CD4-positive, CD25-positive, alpha-beta regulatory T cell (primary cell): ENCODE measurements around the gene STRA8. TPM values are rescaled to one million over a fixed set of nuclear protein-coding genes. Genes with fewer than 3 reads are reported as not detected.
"Not testable (repeated sequence)": the region's sequence is repeated elsewhere in the genome, so short reads cannot be mapped to it uniquely, and the experiment has no call there.

Source experiments
- ATAC-seq, 2 donors: fragments of 150-1000 bp; cut with Tn5 transposase; one replicate each; pipeline ENCODE4 v1.10.0; 2021; ENCODE audit warnings: low read depth in 2 of 2, moderate number of reproducible peaks in 2 of 2, moderate library complexity in 1 of 2
- DNase-seq, 3 donors: peaks; one replicate each; pipeline versions ENCODE4 v3.0.0 to v3.0.0-alpha.2; 2012 to 2022; ENCODE audit warnings: mixed read lengths in 1 of 3
- H3K27ac ChIP-seq: one replicate; pipeline ENCODE4 v1.7.0; 2013; ENCODE audit warnings: mild to moderate bottlenecking, low read length; ENCODE audit not compliant: insufficient read depth, poor library complexity, severe bottlenecking
- H3K27me3 ChIP-seq: one replicate; pipeline ENCODE4 v1.7.0; 2013; ENCODE audit warnings: low read length; ENCODE audit not compliant: control insufficient read depth, insufficient read depth
- H3K36me3 ChIP-seq: one replicate; pipeline ENCODE4 v1.7.0; 2013; ENCODE audit warnings: mild to moderate bottlenecking, low read length, moderate library complexity; ENCODE audit not compliant: control insufficient read depth, insufficient read depth
- H3K4me1 ChIP-seq: 2 replicates; pipeline ENCODE4 v1.7.0; 2013; ENCODE audit warnings: mild to moderate bottlenecking, low read length; ENCODE audit not compliant: insufficient read depth, control insufficient read depth, poor library complexity, severe bottlenecking
- H3K4me3 ChIP-seq: one replicate; pipeline ENCODE4 v1.7.0; 2013; ENCODE audit warnings: low read depth, mild to moderate bottlenecking, low read length, moderate library complexity
- H3K9me3 ChIP-seq, 2 experiments: 1 replicate in 1 of 2; 2 replicates in 1 of 2; pipeline ENCODE4 v1.7.0; 2013; ENCODE audit warnings: low read length in 2 of 2, mild to moderate bottlenecking in 1 of 2, moderate library complexity in 1 of 2; ENCODE audit not compliant: control insufficient read depth in 2 of 2
- H3K27ac Mint-ChIP-seq, 3 donors: one replicate each; pipeline ENCODE4 v1.8.0; 2020 to 2022; ENCODE audit warnings: mild to moderate bottlenecking in 3 of 3, mixed read lengths in 3 of 3, moderate library complexity in 2 of 3
- H3K27me3 Mint-ChIP-seq: one replicate; pipeline ENCODE4 v1.8.0; 2022; ENCODE audit warnings: mild to moderate bottlenecking, mixed read lengths
- H3K36me3 Mint-ChIP-seq: one replicate; pipeline ENCODE4 v1.8.0; 2020; ENCODE audit warnings: mixed read lengths
- H3K4me1 Mint-ChIP-seq, 4 donors: one replicate each; pipeline ENCODE4 v1.8.0; 2020 to 2022; ENCODE audit warnings: mixed read lengths in 4 of 4, mild to moderate bottlenecking in 1 of 4
- H3K4me3 Mint-ChIP-seq, 4 donors: one replicate each; pipeline ENCODE4 v1.8.0; 2020 to 2022; ENCODE audit warnings: mild to moderate bottlenecking in 4 of 4, mixed read lengths in 4 of 4, moderate library complexity in 3 of 4
- H3K9me3 Mint-ChIP-seq, 7 donors: one replicate each; pipeline ENCODE4 v1.8.0; 2020 to 2022; ENCODE audit warnings: mixed read lengths in 7 of 7, mild to moderate bottlenecking in 3 of 7, moderate library complexity in 2 of 7
- polyA plus RNA-seq, 4 donors: library from polyadenylated mRNA; unstranded; fragments of 300-500 nt; fragmentation: Illumina TruSeq; gene quantifications; one replicate each; pipeline ENCODE4 v1.2.3, GENCODE V29; 2021
- total RNA-seq: library from RNA; stranded (reverse); gene quantifications from one replicate; pipeline ENCODE4 v1.2.3, GENCODE V29; 2022

The STRA8 gene
- total and polyA plus RNA-seq, 5 donors from 2014 or later, result not detected

DNA sequence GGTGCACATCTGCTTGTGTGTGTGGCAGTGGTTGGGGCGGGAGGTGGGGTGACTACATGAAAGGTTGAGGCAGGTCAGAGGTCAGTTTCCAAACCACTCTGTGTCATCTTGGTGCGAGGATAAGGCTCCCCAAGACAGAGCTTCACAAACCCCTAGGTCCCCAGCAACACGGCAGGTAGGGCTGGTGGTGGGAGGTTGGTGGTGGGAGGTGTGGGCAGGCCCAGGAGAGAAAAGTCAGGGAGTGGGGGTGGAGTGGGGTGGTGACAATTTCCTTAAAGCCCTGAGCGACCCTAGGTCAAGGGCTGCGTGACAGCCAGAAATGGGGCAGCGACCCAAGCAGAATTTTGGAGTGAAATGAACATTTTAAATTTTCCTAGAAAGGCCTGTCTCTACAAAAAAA, 1.6 kb upstream of the STRA8 start:
- Histone ChIP-seq H3K4me1 (no peaks in the 10 kb centered on the region), H3K36me3 (no peaks in the 10 kb centered on the region), H3K9me3 (no peaks in the 10 kb centered on the region), H3K27ac (no peak overlapping the region), H3K4me3 (no peak overlapping the region), H3K27me3 (no peaks in the 10 kb centered on the region)
- Mint-ChIP-seq H3K36me3 (no peaks in the 10 kb centered on the region), H3K9me3 (peaks cover 0 to 3% (median 0%) of the 10 kb centered on the region in 7 donors), H3K27me3 (peaks cover 16% of the 10 kb centered on the region), H3K4me3 (no peak overlapping the region), H3K27ac (no peak overlapping the region), H3K4me1 (peaks cover 0 to 10% (median 2%) of the 10 kb centered on the region in 4 donors)
- DNase-seq, result no peak
- no peak for ATAC-seq

DNA sequence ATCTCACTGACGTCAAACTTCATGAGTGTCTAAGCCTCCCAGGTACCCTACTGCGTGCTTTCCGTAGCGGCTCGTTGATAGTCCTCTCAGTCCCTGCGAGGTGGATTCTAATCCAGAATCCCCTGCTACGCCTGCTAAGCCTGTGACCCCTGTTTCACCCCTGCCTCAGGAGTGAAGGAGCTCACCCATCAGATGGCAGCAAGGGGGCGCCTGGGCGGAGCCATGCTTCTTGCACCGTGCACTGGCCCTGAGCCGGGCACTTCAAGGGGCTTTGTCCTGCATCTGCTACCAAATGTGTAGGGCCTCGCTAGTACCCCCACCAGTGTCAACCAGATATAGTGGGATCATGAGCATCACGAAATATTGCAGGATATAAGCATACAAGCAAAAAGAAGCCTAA, 918 bp upstream of the STRA8 start:
- Histone ChIP-seq H3K9me3 (no peaks in the 10 kb centered on the region), H3K27ac (no peak overlapping the region), H3K4me1 (no peaks in the 10 kb centered on the region), H3K27me3 (no peaks in the 10 kb centered on the region), H3K36me3 (no peaks in the 10 kb centered on the region), H3K4me3 (no peak overlapping the region)
- Mint-ChIP-seq H3K4me3 (no peak overlapping the region), H3K27ac (no peak overlapping the region), H3K36me3 (no peaks in the 10 kb centered on the region), H3K9me3 (peaks cover 0 to 3% (median 0%) of the 10 kb centered on the region in 7 donors), H3K4me1 (peaks cover 0 to 12% (median 2%) of the 10 kb centered on the region in 4 donors), H3K27me3 (peaks cover 20% of the 10 kb centered on the region)
- ATAC-seq (no peak), DNase-seq (no peak)

DNA sequence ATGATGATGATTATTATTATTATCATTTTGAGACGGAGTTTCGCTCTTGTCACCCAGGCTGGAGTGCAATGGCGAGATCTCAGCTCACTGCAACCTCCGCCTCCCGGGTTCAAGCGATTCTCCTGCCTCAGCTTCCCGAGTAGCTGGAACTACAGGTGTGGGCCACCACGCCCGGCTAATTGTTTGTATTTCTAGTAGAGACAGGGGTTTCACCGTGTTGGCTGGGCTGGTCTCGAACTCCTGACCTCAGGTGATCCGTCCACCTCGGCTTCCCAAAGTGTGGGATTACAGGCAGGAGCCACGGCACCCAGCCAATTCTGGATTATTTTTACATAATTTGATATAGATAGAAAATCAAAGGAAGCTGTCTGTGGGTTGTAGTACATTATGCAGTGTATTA, 457 bp downstream of the STRA8 start:
- not testable (repeated sequence) for H3K4me3 Mint-ChIP-seq, H3K27ac ChIP-seq, DNase-seq, H3K27ac Mint-ChIP-seq, H3K27me3 ChIP-seq, H3K36me3 ChIP-seq, H3K9me3 ChIP-seq, ATAC-seq, H3K9me3 Mint-ChIP-seq, H3K4me1 ChIP-seq, H3K4me3 ChIP-seq, H3K36me3 Mint-ChIP-seq
- Mint-ChIP-seq H3K4me1 (peaks cover 0 to 12% (median 2%) of the 10 kb centered on the region in 4 donors), H3K27me3 (peaks cover 14% of the 10 kb centered on the region)

DNA sequence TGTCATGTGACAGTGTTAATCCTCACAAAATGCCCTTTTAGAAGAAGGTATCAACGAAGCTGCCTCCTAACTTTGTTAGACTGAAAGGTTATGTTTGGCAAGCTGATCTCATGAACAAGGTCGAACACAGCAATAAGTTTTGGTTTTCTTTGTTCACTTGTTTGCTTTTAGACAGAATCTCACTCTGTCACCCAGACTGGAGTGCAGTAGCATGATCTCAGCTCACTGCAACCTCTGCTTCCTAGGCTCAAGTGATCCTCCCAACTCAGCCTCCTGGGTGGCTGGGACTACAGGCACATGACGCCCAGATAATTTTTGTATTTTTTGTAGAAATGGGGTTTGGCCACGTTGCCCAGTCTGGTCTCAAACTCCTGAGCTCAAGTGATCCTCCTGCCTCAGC, 1.1 kb downstream of the STRA8 start:
- no peaks in the 10 kb centered on the region for H3K36me3 Mint-ChIP-seq
- Histone ChIP-seq H3K9me3 (no peaks in the 10 kb centered on the region), H3K27ac (no peak overlapping the region), H3K36me3 (no peaks in the 10 kb centered on the region), H3K4me3 (no peak overlapping the region), H3K27me3 (no peaks in the 10 kb centered on the region), H3K4me1 (no peaks in the 10 kb centered on the region)
- peaks cover 0 to 3% (median 0%) of the 10 kb centered on the region in 7 donors for H3K9me3 Mint-ChIP-seq
- ATAC-seq (no peak), DNase-seq (no peak)
- H3K4me1 Mint-ChIP-seq, result peaks cover 0 to 12% (median 2%) of the 10 kb centered on the region in 4 donors
- H3K27me3 Mint-ChIP-seq, result peaks cover 13% of the 10 kb centered on the region
- H3K4me3 Mint-ChIP-seq, result no peak overlapping the region
- no peak overlapping the region for H3K27ac Mint-ChIP-seq

DNA sequence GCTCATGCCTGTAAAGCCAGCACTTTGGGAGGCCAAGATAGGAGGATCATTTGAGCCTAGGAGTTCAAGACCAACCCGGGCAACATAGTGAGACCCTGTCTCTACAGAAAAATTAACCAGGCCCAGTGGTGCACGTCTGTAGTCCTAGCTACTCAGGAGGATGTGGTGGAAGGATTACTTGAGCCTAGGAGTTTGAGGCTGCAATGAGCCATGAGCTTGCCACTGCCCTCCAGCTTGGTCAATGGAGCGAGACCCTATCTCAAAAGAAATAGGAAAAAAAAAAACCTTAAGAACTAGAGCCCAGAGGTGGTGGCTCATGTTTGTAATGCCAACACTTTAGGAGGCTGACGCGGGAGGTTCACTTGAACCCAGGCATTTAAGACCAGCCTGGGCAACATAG, 2.2 kb downstream of the STRA8 start:
- no peak overlapping the region for H3K27ac ChIP-seq
- H3K4me3 ChIP-seq, result no peak overlapping the region
- ATAC-seq (no peak), DNase-seq (no peak)
- Mint-ChIP-seq H3K36me3 (no peaks in the 10 kb centered on the region), H3K4me1 (peaks cover 0 to 12% (median 2%) of the 10 kb centered on the region in 4 donors), H3K27ac (no peak overlapping the region), H3K4me3 (no peak overlapping the region), H3K9me3 (peaks cover 0 to 3% (median 0%) of the 10 kb centered on the region in 7 donors), H3K27me3 (peaks cover 15% of the 10 kb centered on the region)
- H3K27me3 ChIP-seq, result no peaks in the 10 kb centered on the region
- H3K4me1 ChIP-seq, result no peaks in the 10 kb centered on the region
- H3K9me3 ChIP-seq, result no peaks in the 10 kb centered on the region
- H3K36me3 ChIP-seq, result no peaks in the 10 kb centered on the region

DNA sequence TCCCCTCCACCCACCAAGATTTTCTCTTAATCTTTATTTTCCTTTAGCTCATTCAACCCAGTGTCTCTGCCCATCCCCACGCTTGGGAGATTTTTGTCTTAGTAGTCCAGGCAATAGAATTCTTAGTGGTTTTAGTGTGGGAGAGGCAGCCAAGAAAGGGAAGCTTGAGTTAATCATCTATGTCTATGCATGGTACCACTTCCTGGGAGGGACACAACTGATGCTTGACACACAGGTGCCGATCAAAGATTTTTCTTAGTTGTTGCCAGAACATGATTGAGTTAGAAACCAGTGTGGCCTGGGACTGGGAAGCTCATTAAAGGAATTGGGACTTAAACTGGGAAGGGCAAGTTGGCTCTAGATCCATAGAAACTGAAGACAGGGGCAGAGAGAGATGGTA, 3.1 kb downstream of the STRA8 start:
- no peaks in the 10 kb centered on the region for H3K36me3 Mint-ChIP-seq
- Histone ChIP-seq H3K9me3 (no peaks in the 10 kb centered on the region), H3K36me3 (no peaks in the 10 kb centered on the region), H3K27me3 (no peaks in the 10 kb centered on the region), H3K4me1 (no peaks in the 10 kb centered on the region), H3K27ac (no peak overlapping the region), H3K4me3 (no peak overlapping the region)
- DNase-seq, result no peak
- H3K4me1 Mint-ChIP-seq, result peaks cover 0 to 12% (median 2%) of the 10 kb centered on the region in 4 donors
- H3K27me3 Mint-ChIP-seq, result peaks cover 15% of the 10 kb centered on the region
- ATAC-seq, result no peak
- no peak overlapping the region for H3K4me3 Mint-ChIP-seq
- no peak overlapping the region for H3K27ac Mint-ChIP-seq
- H3K9me3 Mint-ChIP-seq, result peaks cover 0 to 3% (median 0%) of the 10 kb centered on the region in 7 donors

DNA sequence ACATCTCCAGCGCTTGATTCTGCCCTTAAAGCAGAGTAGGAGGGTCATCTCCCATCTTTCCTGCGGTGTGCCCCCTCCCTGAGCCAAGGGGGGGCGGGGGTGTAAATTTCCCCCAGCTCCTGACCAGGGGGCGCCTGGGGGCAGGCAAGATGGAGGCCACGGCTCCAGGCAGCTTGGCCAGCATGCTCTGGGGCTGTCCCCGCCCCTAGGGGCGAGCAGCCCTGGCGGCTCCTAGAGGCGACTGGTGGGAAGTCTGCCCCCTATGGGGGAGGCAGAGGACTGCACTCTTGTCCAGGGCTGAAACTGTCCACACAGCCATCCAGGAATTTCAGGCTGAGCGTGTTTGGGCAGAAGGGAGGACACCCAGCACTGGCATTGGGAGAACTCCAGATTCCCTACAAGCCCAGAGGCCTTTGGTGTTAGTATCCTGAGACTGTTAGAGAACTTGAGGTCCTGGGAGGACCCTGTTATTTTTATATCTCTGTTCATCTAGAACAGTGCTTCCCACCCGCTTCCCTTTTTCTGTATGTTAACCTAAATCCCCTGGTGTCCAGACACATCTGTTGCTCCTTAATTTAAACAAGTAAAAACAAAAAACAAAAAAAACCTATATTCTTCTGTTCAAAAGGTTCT, 4.6 kb downstream of the STRA8 start:
- H3K4me1 ChIP-seq, result no peaks in the 10 kb centered on the region
- H3K27ac ChIP-seq, result no peak overlapping the region
- no peaks in the 10 kb centered on the region for H3K36me3 Mint-ChIP-seq
- H3K27me3 ChIP-seq, result no peaks in the 10 kb centered on the region
- H3K4me1 Mint-ChIP-seq, result peaks cover 0 to 12% (median 2%) of the 10 kb centered on the region in 4 donors
- no peak overlapping the region for H3K27ac Mint-ChIP-seq
- H3K9me3 Mint-ChIP-seq, result peaks cover 0 to 2% (median 0%) of the 10 kb centered on the region in 7 donors
- H3K36me3 ChIP-seq, result no peaks in the 10 kb centered on the region
- no peak for ATAC-seq
- DNase-seq, result no peak
- H3K4me3 ChIP-seq, result no peak overlapping the region
- no peaks in the 10 kb centered on the region for H3K9me3 ChIP-seq
- H3K4me3 Mint-ChIP-seq, result no peak overlapping the region
- H3K27me3 Mint-ChIP-seq, result peaks cover 22% of the 10 kb centered on the region

DNA sequence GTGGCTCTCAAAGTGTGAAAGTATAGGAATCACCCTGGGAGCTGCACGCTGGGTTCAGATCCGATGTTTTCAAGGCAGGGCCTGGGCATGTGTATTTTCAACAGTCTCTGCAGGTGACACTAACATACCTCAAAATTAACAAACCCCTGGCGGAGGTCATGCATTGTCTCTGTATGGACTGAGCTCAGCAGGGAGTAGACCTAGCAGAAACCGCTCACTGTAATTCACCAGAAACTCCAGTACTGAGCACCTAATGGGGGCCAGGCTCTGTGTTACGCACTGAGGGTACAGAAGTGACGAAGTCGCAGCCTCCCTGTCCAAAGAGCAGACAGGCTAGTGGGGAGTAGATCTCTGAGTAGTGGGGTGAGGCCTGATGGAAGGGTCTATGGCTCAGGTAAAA, 5.6 kb downstream of the STRA8 start:
- Histone ChIP-seq H3K4me1 (no peaks in the 10 kb centered on the region), H3K27ac (no peak overlapping the region), H3K9me3 (no peaks in the 10 kb centered on the region), H3K27me3 (no peaks in the 10 kb centered on the region), H3K4me3 (no peak overlapping the region), H3K36me3 (no peaks in the 10 kb centered on the region)
- no peak for ATAC-seq
- H3K4me1 Mint-ChIP-seq, result peaks cover 0 to 12% (median 2%) of the 10 kb centered on the region in 4 donors
- H3K4me3 Mint-ChIP-seq, result no peak overlapping the region
- H3K9me3 Mint-ChIP-seq, result peaks cover 0 to 2% (median 0%) of the 10 kb centered on the region in 7 donors
- no peaks in the 10 kb centered on the region for H3K36me3 Mint-ChIP-seq
- DNase-seq, result no peak
- H3K27me3 Mint-ChIP-seq, result peaks cover 22% of the 10 kb centered on the region
- no peak overlapping the region for H3K27ac Mint-ChIP-seq
